SH-SY5Y (cell line): ENCODE results near the gene PITPNC1.

Experiments used
- GATA2 ChIP-seq: IDR thresholded peaks from 2 replicates; pipeline ENCODE4 v1.6.1; 2011; ENCODE audit warnings: mild to moderate bottlenecking, low read depth, low read length
- GATA3 ChIP-seq: IDR thresholded peaks from 2 replicates; pipeline ENCODE4 v1.6.1; 2011; ENCODE audit warnings: low read depth, mild to moderate bottlenecking, low read length, moderate library complexity

GRCh38 chr17:67576471-67577115 lies 199.5 kb downstream of the PITPNC1 start:
- no peak for TF ChIP-seq GATA3
- no peak for TF ChIP-seq GATA2
